ENCODE results near the gene MYH14.
"Not testable (repeated sequence)": the region's sequence is repeated elsewhere in the genome, so short reads cannot be mapped to it uniquely, and the experiment has no call there.

MYH14 gene

GRCh38 chr19:50230379-50231351, 27.2 kb downstream of the MYH14 start:
- DNase-seq: no peak

DNA sequence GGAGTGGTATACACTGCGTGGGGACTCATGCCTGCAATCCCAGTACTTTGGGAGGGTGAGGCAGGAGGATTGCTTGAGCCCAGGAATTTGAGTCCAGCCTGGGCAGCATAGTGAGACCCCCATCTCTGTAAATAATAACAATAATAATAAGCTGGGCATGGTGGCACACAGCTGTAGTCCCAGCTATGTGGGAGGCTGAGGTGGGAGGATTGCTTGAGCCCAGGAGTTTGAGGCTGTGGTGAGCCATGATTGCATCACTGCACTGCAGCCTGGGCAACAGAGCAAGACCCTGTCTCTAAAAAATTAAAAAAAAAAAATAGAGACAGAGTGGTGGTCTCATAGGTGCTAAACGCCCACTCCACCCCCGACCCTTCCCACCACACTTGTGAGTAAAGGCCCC, 28.0 kb downstream of the MYH14 start:
- DNase-seq: not testable (repeated sequence)

DNA sequence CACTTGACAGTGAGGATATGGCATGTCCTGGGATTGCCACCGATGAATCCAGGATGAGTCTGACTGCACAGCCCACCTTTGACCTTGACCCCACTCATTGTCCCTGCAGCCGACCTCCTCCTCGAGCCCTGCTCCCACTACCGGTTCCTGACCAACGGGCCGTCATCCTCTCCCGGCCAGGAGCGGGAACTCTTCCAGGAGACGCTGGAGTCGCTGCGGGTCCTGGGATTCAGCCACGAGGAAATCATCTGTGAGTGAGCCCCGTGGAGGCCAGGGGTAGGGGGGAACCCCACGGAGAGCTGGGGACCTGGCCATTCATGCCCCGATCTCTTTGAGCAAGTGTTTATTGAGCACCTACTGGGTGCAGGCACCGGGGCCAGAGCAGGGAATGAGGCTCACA, 28.4 kb downstream of the MYH14 start:
- DNase-seq: no peak

GRCh38 chr19:50232600-50232999, 29.2 kb downstream of the MYH14 start:
- DNase-seq: no peak

DNA sequence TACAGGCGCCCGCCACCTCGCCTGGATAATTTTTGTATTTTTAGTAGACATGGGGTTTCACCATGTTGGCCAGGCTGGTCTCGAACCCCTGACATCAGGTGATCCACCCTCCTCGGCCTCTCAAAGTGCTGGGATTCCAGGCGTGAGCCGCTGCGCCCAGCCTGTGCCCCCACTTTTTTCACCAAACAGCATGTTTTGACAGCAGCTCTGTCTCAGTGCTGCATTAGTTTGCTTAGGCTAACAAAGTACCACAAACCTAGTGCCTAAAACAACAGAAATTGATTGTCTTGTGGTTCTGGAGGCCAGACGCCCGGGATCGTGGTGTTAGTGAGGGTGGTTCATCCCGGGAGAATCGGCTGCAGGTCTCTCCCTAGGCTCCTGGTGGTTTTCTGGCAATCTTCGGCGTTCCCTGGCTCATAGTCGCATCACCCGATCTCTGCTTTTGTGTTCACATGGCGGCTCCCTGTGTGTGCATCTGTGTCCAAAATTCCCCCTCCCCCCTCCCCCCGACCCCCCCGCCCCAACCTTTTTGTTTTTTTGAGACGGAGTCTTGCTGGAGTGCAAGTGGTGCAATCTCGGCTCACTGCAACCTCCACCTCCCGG, 30.0 kb downstream of the MYH14 start:
- no peak for DNase-seq

DNA sequence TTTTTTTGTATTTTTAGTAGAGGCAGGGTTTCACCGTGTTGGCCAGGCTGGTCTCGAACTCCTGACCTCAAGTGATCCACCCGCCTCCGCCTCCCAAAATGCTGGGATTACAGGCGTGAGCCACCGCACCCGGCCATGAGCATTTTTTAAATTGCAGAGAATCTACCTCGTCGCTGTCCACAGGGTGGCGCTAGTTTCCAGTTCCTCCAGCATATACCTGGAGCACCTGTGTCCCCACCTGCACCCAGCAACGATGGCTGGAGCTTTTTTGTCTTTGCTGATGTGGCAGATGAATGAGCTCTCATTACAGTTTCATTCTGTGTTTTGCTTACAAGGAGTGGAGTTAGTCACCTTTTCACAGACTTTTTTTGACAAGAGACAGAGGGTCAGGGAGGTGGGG, 34.1 kb downstream of the MYH14 start:
- not testable (repeated sequence) for DNase-seq

DNA sequence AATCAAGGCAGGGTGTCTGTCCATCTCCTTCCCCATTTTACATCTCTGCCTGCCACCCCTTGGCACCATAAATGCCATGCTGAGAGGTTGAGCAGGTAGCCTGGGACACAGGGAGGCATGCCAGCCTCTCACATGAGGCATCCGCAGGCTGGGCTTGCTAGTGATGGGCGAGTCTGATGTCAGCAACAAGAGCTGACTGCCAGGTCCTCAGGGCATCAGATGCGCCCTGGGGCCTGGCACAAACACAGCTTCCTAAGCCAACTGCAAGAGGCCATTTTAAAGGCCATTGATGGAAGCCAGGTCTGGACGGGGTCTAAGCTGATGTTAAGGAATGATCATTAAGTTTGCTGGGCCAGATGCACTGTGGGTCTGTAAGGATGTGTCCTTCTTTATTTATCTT, 34.6 kb downstream of the MYH14 start:
- no peak for DNase-seq

- DNase-seq: no peak
Observed at GRCh38 chr19:50239921-50240590, 36.6 kb downstream of the MYH14 start.

DNA sequence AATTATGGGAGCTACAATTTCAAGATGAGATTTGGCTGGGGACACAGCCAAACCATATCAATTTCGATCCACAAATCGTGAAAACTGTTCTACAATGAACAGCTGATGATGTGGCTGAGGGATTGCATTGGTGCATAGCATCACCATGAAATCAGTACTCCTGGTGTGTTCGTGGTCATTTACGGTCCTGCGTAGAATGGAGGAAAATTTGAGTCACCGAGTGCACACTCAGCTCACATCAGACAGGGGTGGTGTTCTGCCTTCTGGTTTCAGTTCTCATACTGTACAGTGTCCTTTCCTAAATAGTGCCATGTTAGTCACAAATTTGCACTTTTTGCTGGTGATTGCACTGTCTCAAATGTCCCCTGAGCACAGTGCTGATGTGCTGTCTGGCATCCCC, 39.2 kb downstream of the MYH14 start:
- DNase-seq: no peak

- DNase-seq: no peak
Observed at GRCh38 chr19:50244695-50245094, 41.3 kb downstream of the MYH14 start.

DNA sequence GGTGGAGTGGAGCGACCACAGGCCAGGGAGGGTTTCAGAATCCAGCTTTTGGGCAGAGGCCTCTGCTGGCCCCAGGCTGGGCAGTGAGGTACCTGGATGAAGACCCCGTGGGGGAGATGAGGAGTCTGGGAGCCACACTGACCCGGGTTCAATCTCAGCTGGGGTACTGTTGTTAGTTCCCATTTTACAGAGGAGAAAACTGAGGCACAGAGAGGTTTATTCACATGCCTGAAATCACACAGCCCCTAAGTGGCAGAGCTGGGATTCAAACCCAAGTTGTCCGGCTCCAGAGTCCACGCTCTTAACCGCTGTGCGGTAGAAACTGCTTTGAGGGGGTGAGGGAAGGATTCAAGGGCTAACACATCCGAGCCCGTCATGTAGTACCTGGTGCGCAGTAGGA, 45.0 kb downstream of the MYH14 start:
- no peak for DNase-seq

GRCh38 chr19:50248826-50249225, 45.4 kb downstream of the MYH14 start:
- DNase-seq: no peak

DNA sequence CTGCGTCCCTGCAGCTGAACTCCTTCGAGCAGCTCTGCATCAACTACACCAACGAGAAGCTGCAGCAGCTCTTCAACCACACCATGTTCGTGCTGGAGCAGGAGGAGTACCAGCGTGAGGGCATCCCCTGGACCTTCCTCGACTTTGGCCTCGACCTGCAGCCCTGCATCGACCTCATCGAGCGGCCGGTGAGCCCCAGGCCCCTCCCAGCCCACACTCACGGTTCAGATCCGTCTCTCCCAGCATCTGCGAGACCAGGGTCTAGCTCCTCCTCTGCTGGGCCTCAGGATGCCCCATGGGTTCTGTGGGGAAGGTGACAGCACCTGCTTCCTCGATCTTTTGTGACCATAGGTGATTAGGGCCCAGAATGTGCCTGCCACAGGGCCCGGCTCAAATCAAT, 46.2 kb downstream of the MYH14 start:
- no peak for DNase-seq

DNA sequence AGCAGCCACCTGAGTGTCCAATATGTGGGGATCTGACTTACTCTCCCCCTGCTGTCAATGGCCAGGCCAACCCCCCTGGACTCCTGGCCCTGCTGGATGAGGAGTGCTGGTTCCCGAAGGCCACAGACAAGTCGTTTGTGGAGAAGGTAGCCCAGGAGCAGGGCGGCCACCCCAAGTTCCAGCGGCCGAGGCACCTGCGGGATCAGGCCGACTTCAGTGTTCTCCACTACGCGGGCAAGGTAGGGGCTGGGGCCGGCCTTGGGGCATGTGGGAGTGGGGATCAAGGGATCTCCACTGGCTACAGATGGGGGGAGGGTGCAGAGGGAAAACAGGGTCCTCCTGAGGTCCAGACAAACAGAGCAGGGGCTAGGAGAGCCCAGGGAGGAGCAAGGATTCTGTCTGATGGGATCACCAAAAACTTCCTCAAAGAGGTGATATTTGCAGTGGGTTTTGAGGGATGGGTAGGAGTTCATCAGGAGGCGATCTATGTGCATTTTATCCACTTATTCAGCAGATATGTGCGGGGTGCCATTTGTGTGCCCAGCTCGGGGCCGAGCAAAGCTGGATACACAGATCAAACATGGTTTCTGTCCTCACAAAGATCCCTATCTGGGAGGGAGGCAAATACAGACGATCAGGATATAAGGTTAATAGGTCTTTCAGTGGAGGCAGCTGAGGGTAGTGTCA, 47.2 kb downstream of the MYH14 start:
- DNase-seq: no peak

GRCh38 chr19:50252111-50252886, 48.9 kb downstream of the MYH14 start:
- peak; percentile 7 for DNase-seq

DNA sequence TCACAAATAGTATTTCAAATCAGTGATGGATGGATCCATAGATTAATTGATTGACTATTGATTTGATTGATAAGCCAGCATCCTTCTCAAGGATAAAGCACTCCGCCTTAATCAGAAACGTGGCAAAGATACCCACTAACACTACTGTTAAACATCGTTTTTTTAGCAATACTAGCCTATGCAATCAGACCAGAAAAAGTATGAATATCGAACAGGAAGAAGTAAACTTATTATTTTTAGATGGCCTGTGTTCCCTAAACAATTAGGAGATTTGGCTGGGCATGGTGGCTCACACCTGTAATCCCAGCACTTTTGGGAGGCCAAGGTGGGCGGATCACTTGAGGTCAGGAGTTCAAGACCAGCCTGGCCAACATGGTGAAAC, 49.5 kb downstream of the MYH14 start:
- no peak for DNase-seq

DNA sequence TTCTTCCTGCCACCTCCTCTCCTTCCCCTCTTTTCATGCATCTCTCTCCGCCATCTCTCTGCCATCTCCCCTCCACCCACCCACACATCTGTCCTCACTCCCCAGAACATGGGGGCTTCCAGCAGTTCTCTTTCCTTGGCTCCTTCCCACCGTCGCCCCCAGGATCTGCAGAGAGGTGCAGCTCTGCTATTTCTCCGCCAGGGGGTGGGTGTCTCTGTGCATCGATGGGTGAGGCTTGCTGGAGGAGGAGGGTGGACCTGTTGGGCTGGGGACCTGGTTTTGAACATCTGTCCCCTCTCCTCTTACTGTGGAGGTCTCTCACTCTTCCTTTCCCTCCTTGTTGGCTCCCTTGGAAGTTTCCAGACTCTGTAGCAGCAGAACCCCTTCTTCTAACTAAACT, 51.7 kb downstream of the MYH14 start:
- no peak for DNase-seq

DNA sequence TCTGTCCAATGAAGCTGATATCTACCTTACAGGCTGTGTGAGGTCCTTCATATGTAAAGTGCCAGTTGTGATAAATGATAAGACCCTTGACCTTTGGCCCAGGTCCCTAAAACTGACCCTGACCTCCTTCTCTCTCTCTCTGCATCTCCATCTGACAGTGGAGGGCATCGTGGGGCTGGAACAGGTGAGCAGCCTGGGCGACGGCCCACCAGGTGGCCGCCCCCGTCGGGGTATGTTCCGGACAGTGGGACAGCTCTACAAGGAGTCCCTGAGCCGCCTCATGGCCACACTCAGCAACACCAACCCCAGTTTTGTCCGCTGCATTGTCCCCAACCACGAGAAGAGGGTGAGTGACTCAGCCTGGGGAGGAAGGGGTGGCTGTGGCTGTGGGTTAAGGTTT, 53.7 kb downstream of the MYH14 start:
- no peak for DNase-seq

DNA sequence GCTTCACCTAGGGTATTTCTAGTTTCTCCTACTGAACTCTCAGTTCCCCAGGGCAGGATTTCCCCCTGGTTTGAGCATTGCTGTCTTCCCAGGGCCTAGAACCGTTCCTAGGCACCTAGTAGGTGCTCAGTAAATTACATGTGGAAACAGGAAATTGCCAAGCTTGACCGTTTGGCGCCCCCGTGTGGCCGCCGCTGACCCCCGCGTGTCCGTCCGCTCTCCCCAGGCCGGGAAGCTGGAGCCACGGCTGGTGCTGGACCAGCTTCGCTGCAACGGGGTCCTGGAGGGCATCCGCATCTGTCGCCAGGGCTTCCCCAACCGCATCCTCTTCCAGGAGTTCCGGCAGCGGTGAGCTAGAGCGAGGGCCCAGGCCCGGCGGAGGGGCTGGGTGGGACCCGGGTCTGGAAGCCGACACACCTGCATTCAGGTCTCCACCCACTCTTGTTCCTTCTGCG, 55.5 kb downstream of the MYH14 start:
- no peak for DNase-seq

DNA sequence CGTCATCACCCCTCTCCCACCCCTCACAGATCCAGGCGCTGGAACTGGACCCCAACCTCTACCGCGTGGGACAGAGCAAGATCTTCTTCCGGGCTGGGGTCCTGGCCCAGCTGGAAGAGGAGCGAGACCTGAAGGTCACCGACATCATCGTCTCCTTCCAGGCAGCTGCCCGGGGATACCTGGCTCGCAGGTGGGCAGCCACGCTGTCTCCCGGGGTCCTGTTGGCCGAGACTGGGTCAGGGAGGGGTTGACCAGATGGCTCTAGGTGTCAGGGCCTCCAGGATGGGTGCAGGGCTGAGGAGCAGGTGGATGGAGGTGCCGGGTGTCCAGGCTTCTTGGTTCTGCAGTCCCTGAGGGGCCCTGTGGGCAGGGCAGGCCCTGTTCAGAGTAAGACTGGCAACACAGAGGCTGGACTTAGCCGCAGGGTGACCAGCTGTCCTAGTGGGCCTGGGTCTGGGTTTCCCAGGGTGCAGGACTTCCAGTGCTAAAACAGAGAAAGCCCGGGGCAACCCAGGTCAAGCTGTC, 58.1 kb downstream of the MYH14 start:
- DNase-seq: no peak

DNA sequence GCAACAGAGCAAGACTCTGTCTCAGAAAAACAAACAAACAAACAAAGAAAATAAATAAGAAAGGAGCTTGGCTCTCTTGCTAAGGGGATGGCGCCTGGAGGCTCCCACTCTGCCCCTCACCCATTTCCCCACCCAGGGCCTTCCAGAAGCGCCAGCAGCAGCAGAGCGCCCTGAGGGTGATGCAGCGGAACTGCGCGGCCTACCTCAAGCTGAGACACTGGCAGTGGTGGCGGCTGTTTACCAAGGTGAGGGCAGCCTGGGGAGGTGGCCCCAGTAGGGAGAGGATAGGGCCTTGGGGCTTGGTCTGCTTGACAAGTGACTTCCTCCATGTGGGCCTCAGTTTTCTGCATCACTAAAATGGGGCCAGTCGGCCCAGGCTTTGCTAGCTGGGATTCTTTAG, 59.8 kb downstream of the MYH14 start:
- no peak for DNase-seq

All from NCI-H1694 treated with DMSO at 0.1 percent for 48 hours (cell line).